Effector memory CD8-positive, alpha-beta T cell (primary cell): Measurements from ENCODE around the gene FBXW4.
A peak's percentile ranks its signal among the peaks of the same experiment; 100 is the strongest.

Experiments
- ATAC-seq: fragments of 150-1000 bp; cut with Tn5 transposase; replicated peaks from 2 replicates; pipeline ENCODE4 v1.10.0; 2021; ENCODE audit warnings: mild to moderate bottlenecking, moderate library complexity
- DNase-seq, 3 experiments: peaks; one replicate each; pipeline ENCODE4 v3.0.0; 2021
- H3K27ac Mint-ChIP-seq, 2 donors: one replicate each; pipeline ENCODE4 v1.8.0; 2022; ENCODE audit warnings: mild to moderate bottlenecking in 2 of 2, mixed read lengths in 2 of 2, moderate library complexity in 2 of 2
- H3K27me3 Mint-ChIP-seq, 2 donors: one replicate each; pipeline ENCODE4 v1.8.0; 2022; ENCODE audit warnings: mixed read lengths in 2 of 2
- H3K36me3 Mint-ChIP-seq: one replicate; pipeline ENCODE4 v1.8.0; 2022; ENCODE audit warnings: mild to moderate bottlenecking, moderate library complexity, mixed read lengths; ENCODE audit not compliant: insufficient read depth
- H3K4me1 Mint-ChIP-seq, 2 donors: one replicate each; pipeline ENCODE4 v1.8.0; 2022; ENCODE audit warnings: low read depth in 2 of 2, mixed read lengths in 2 of 2
- H3K4me3 Mint-ChIP-seq, 2 donors: one replicate each; pipeline ENCODE4 v1.8.0; 2022; ENCODE audit warnings: mild to moderate bottlenecking in 2 of 2, mixed read lengths in 2 of 2, moderate library complexity in 2 of 2
- H3K9me3 Mint-ChIP-seq, 2 donors: one replicate each; pipeline ENCODE4 v1.8.0; 2022; ENCODE audit warnings: mixed read lengths in 2 of 2
- total RNA-seq, 9 experiments: gene quantifications; one replicate each; lab custom pipeline; 2026; lab: John Stamatoyannopoulos, UW

The FBXW4 gene
- 21.9 to 82.7 (median 64.9) reads per million in 9 experiments for total RNA-seq

DNA sequence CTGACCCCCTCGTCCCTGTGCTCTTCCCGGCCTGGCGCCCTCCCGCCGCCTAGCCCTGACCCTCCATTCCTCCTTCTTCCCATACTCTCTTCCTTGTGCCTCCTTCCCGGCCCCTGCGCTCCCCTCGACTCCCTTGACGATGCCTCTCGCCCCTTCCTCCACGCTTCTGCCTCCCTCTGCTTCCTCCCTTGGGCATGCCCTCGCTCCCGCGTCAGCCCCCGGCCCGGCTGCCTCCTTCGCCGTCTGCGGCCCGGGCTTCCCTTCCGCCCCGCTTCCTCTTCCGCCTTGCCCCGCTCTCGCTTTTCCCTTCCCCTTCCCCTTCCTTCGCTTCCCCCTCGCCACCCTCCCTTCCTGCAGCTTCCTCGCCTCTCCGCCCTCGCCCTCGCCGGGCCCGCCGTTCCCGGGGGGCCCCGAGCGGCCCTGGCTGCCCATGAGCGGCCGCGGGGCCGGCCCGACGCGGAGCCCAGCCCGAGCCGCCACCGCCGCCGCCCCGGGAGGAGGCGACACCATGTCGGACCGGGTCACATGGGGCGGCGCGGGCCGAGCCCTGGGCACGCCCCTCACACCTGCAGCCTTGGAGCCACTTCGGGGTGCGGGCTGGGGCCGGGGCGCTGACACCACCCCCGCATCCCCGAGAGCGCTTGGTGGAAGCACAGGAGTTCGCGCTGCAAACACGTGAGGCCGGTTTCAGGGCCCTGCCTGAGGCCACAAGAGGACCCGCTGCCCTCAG is at the start of gene FBXW4:
Gene FBXW4 (minus strand): TSS at position 497 of the 730 bp plus-strand sequence. CDS start 65 bp downstream, at position 432.
- Mint-ChIP-seq H3K4me3 (peak within 1 kb of the TSS; percentile 94 to 97), H3K9me3 (no peaks in the 10 kb centered on the region), H3K27ac (peak within 1 kb of the TSS; percentile 98 to 100), H3K27me3 (no peaks in the 10 kb centered on the region), H3K4me1 (peaks cover 24 to 28% of the 10 kb centered on the region in 2 donors), H3K36me3 (peaks cover 20% of the 10 kb centered on the region)
- ATAC-seq = peak; percentile 79
- peak; percentile 61 to 68 (median 66) for DNase-seq

GRCh38 chr10:101744267-101744666 is 49.3 kb upstream of the FBXW4 start:
- Mint-ChIP-seq H3K4me3 (no peak overlapping the region), H3K36me3 (no peaks in the 10 kb centered on the region), H3K9me3 (no peaks in the 10 kb centered on the region), H3K4me1 (no peaks in the 10 kb centered on the region), H3K27ac (no peak overlapping the region), H3K27me3 (peaks cover 27 to 36% of the 10 kb centered on the region in 2 donors)
- ATAC-seq (no peak), DNase-seq (no peak)

GRCh38 chr10:101741938-101742337 is 47.0 kb upstream of the FBXW4 start:
- Mint-ChIP-seq H3K36me3 (no peaks in the 10 kb centered on the region), H3K4me1 (no peaks in the 10 kb centered on the region), H3K4me3 (no peak overlapping the region), H3K27me3 (peaks cover 27 to 43% of the 10 kb centered on the region in 2 donors), H3K9me3 (no peaks in the 10 kb centered on the region), H3K27ac (no peak overlapping the region)
- ATAC-seq (no peak), DNase-seq (no peak)

DNA sequence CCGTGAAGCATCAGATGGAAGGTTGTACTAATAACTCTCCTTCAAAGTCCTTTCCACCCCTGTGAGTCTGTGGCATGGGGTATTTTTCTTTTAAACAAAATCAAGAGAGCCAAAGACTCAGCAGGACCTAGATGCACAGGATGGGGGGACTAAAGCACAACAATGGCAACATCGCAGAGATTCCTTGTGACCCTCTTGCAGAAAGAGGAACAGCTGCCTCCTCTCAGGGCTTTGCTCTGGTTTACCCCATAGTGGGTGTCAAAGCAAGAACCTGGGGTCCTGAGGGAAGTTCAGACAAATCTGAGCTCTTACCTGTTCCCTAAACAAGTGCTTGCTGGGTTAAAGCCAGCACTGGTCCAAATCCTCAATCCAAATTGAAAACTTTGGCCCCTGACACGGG is 41.7 kb upstream of the FBXW4 start:
- DNase-seq (no peak), ATAC-seq (no peak)
- H3K4me1 Mint-ChIP-seq = no peaks in the 10 kb centered on the region
- H3K27me3 Mint-ChIP-seq = peaks cover 36 to 53% of the 10 kb centered on the region in 2 donors
- H3K9me3 Mint-ChIP-seq = no peaks in the 10 kb centered on the region
- H3K4me3 Mint-ChIP-seq = no peak overlapping the region
- no peaks in the 10 kb centered on the region for H3K36me3 Mint-ChIP-seq
- no peak overlapping the region for H3K27ac Mint-ChIP-seq

- DNase-seq (no peak), ATAC-seq (no peak)
- H3K36me3 Mint-ChIP-seq = no peaks in the 10 kb centered on the region
- peaks cover 24 to 30% of the 10 kb centered on the region in 2 donors for H3K27me3 Mint-ChIP-seq
- no peak overlapping the region for H3K4me3 Mint-ChIP-seq
- no peak overlapping the region for H3K27ac Mint-ChIP-seq
- no peaks in the 10 kb centered on the region for H3K4me1 Mint-ChIP-seq
- no peaks in the 10 kb centered on the region for H3K9me3 Mint-ChIP-seq
Measured at GRCh38 chr10:101732096-101732495, 37.1 kb upstream of the FBXW4 start.

GRCh38 chr10:101726115-101726387 is 31.1 kb upstream of the FBXW4 start:
- Mint-ChIP-seq H3K9me3 (no peaks in the 10 kb centered on the region), H3K27ac (no peak overlapping the region), H3K4me3 (no peak overlapping the region), H3K36me3 (no peaks in the 10 kb centered on the region), H3K27me3 (peaks cover 19 to 38% of the 10 kb centered on the region in 2 donors), H3K4me1 (no peaks in the 10 kb centered on the region)
- ATAC-seq = no peak
- no peak for DNase-seq

DNA sequence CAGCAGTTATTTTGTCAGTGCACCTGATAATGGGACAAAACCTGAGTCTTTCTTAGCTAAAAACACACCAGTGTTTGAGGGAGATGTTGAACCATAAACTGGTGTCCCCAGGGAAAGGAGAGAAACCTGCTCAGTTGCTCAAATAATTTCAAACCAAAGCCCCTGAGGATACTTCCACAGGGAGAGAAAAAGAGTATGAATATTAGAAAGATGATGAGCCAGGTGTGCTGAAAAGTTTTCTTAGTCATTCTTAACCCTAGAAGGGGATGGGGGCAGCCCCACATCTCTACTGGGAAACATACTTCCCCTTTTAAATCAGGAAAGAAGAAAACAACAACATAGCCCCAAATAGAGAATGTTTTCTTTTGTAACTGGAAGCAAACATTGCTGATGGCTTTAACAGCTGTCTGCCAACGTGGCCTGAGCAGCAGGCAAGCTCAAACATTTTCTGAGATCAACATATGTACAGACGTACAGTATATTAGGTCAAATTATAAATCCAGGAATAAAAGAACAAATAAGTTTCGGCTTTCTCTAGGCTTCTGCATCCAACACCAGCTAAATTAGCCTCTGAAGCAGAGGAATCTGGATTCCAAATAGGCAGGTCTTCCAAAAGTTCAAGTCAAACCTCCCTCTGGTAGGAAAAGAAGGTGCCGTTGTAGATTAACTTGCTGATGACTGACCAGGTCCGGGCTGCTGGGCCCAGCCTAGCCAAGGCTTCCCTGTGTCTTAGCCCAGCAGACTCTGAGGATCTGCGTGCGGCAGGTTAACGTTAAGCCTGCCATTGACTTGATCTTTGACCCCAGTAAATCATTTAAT is 30.5 kb upstream of the FBXW4 start:
- Mint-ChIP-seq H3K9me3 (no peaks in the 10 kb centered on the region), H3K4me3 (no peak overlapping the region), H3K27me3 (peaks cover 19 to 41% of the 10 kb centered on the region in 2 donors), H3K4me1 (no peaks in the 10 kb centered on the region), H3K36me3 (no peaks in the 10 kb centered on the region), H3K27ac (no peak overlapping the region)
- ATAC-seq (no peak), DNase-seq (no peak)

- ATAC-seq (no peak), DNase-seq (no peak)
- Mint-ChIP-seq H3K27ac (no peak overlapping the region), H3K36me3 (no peaks in the 10 kb centered on the region), H3K27me3 (peaks cover 19 to 52% of the 10 kb centered on the region in 2 donors), H3K9me3 (no peaks in the 10 kb centered on the region), H3K4me1 (no peaks in the 10 kb centered on the region), H3K4me3 (no peak overlapping the region)
Measured at GRCh38 chr10:101724446-101724845, 29.5 kb upstream of the FBXW4 start.

GRCh38 chr10:101723176-101723575 is 28.2 kb upstream of the FBXW4 start:
- H3K4me1 Mint-ChIP-seq = no peaks in the 10 kb centered on the region
- H3K9me3 Mint-ChIP-seq = no peaks in the 10 kb centered on the region
- H3K27me3 Mint-ChIP-seq = peaks cover 19 to 55% of the 10 kb centered on the region in 2 donors
- H3K4me3 Mint-ChIP-seq = no peak overlapping the region
- no peak overlapping the region for H3K27ac Mint-ChIP-seq
- no peaks in the 10 kb centered on the region for H3K36me3 Mint-ChIP-seq
- DNase-seq (no peak), ATAC-seq (no peak)

- Mint-ChIP-seq H3K4me1 (no peaks in the 10 kb centered on the region), H3K27ac (no peak overlapping the region), H3K9me3 (no peaks in the 10 kb centered on the region), H3K36me3 (no peaks in the 10 kb centered on the region), H3K4me3 (no peak overlapping the region), H3K27me3 (peaks cover 12 to 55% of the 10 kb centered on the region in 2 donors)
- DNase-seq = no peak
- ATAC-seq = no peak
Measured at GRCh38 chr10:101721806-101722205, 26.8 kb upstream of the FBXW4 start.

- Mint-ChIP-seq H3K27ac (no peak overlapping the region), H3K4me3 (no peak overlapping the region), H3K36me3 (no peaks in the 10 kb centered on the region), H3K9me3 (no peaks in the 10 kb centered on the region), H3K4me1 (no peaks in the 10 kb centered on the region), H3K27me3 (peaks cover 12 to 55% of the 10 kb centered on the region in 2 donors)
- ATAC-seq (no peak), DNase-seq (no peak)
Measured at GRCh38 chr10:101720606-101721230, 25.7 kb upstream of the FBXW4 start.

GRCh38 chr10:101718690-101719275 is 23.8 kb upstream of the FBXW4 start:
- H3K36me3 Mint-ChIP-seq = no peaks in the 10 kb centered on the region
- H3K27ac Mint-ChIP-seq = no peak overlapping the region
- DNase-seq (no peak), ATAC-seq (no peak)
- no peaks in the 10 kb centered on the region for H3K9me3 Mint-ChIP-seq
- H3K27me3 Mint-ChIP-seq = peaks cover 6 to 44% of the 10 kb centered on the region in 2 donors
- H3K4me1 Mint-ChIP-seq = no peaks in the 10 kb centered on the region
- H3K4me3 Mint-ChIP-seq = no peak overlapping the region

- Mint-ChIP-seq H3K27ac (no peak overlapping the region), H3K36me3 (no peaks in the 10 kb centered on the region), H3K27me3 (peaks cover 0 to 30% of the 10 kb centered on the region in 2 donors), H3K4me3 (no peak overlapping the region), H3K4me1 (no peaks in the 10 kb centered on the region), H3K9me3 (no peaks in the 10 kb centered on the region)
- DNase-seq (no peak), ATAC-seq (no peak)
Measured at GRCh38 chr10:101716891-101717659, 22.1 kb upstream of the FBXW4 start.
